GM20431 (cell line): Measurements from ENCODE around the gene GSC2.

Source experiments
- in situ Hi-C: fragments of 300-500 bp; cut with MseI, MboI; formaldehyde crosslinking; loops from one replicate; pipeline ENCODE4 v1.15.0; 2020; ENCODE audit warnings: low sequenced_read_pairs; ENCODE audit not compliant: unreplicated experiment

The GSC2 gene

DNA sequence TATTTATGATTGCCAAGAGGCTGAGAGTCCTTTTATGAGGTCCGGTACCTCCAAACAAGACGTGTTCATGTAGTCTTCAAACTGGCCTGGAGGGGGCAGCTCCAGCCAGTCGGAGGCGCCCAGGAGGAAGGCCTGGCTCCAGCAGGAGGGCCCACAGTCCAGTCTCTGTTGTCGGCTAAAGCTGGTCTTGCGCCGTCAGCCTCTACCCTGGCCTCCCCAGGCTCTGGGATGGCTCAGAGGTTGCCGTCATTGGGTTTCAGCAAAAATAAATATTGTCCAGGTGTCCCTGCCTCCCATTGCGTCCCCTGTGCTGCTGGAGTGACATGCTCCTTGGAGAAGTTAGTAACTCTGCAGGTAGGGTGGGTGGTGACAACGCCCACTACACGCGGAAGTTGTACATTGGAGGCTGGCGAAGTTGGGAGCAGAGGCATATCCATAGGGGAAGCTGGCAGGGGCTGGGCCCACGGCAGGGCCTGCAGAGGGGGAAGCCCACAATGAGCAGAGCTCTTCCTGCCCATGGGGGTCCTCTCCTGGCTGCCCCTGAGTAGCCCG is 29.5 kb upstream of the GSC2 start:
- in situ Hi-C loops, result loop anchor here (25.0 kb wide), 1 partner anchor 308 kb away; the partner anchor contains the start of genes CDC45 and UFD1

DNA sequence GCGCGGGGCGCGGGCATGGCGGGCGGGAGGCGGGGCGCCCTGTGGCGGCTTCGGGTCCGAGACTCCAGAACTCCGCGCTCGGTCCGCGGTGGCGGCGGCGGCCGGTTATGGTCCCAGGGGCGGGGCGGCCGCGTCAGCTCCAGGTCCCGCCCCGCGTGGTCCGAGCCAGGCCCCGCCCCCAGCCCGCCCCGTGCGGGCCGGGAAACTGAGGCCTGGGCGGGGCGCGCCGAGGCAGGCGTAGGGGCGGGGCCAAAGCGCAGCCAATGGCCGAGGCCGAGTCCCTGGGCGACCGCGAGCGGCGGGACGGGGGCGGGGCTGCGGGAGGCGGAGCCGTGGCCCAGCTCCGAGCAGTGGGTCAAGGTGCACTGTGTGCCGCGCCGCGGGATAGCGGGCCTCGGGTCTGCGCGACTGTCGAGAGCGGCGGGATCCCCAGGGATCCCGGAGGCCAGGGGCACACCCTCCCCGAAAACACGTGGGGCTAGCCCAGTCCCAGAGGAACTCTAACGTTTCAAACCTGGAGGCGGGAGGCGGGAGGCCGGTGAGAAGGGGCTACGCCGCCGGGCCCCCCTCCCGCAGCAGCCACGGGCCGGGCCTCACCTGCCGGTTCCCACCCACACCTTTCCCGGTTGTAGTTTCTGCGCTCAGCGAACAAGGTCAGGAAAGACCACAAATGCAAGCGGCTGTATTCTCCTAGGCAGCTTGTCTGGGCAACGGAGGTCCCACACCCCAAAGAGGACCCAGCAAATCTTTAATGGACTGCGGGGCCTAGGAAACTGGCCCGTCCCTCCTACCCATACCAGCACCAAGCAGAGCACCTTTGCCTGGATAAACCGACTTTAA is 28.8 kb upstream of the GSC2 start, which contains the start of gene SLC25A1:
Gene SLC25A1 (minus strand): TSS at position 80 of the 840 bp plus-strand sequence. CDS start 63 bp downstream, at position 17.
- in situ Hi-C loops, result loop anchor here (25.0 kb wide), 1 partner anchor 308 kb away; the partner anchor contains the start of genes CDC45 and UFD1

DNA sequence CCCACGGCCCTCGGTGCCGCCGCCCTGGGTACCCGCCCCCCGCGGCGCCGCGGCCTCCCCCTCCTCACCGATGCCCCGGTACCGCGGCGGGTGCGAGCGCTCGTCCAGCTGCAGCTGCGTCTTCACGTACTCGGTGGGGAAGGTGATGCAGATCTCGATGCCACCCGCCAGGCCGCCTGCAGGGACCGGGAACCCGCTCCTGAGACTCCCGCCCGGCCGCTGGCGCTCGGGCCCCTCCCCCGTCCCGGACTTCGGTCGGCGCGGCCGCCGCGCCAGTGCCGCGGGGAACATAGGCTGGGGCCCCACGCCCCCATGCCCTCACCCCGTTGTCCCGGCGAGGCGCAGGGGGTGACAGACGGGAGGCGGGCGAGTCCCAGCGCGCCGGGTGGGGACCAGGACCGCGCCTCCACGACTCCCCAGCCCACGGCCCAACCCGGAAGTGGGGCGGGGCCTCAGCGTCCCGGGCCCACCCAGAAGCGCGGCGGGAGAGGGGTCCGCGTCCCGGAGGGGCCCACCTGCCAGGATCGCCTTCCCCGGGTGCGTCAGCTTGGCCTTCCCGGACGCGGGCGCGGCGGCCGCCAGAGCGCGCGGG is 28.1 kb upstream of the GSC2 start:
- in situ Hi-C loops, result loop anchor here (25.0 kb wide), 1 partner anchor 309 kb away; the partner anchor contains the start of genes CDC45 and UFD1

DNA sequence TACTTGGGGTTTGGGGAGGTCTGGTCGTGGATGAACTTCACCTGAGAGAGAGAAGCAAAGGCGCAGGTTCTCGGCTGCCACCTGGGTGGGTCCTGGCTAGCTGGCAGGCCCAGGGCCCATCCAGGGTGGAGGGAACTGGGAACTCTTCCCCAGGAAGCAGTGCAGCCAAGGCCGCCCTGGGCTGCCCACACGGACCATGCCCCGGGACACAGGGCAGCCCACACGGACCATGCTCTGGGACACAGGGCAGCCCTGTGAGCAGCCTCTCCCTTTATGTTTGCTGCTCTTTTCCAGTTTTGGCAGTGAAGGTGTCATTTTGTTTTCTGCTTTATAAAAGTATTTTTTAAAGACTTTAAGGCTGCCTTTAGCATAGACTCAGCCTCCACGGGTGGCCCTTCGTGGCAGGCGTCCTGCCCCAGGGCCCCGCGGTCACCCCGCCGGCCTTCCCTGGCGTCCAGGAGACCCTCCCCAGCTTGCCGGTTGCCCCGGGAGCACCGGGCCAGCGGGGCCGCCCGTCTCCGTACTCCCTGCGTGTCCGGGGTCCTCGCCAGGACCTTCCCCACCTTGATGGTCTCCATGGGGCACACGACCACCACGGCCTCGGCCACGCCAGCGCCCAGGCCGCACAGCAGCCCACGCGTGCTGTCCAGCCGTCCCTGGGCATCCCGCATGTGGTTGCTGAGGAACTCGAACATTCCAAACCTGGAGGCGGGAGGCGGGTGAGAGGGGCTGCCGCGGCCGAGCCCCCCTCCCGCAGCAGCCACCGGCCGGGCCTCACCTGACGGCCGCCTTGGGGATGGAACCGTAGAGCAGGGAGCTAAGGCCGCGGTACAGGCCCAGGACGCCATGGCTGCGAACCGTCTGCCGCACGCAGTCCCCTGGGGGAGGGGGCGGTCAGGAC is 27.3 kb upstream of the GSC2 start:
- in situ Hi-C loops, result loop anchor here (25.0 kb wide), 1 partner anchor 310 kb away; the partner anchor contains the start of genes CDC45 and UFD1

DNA sequence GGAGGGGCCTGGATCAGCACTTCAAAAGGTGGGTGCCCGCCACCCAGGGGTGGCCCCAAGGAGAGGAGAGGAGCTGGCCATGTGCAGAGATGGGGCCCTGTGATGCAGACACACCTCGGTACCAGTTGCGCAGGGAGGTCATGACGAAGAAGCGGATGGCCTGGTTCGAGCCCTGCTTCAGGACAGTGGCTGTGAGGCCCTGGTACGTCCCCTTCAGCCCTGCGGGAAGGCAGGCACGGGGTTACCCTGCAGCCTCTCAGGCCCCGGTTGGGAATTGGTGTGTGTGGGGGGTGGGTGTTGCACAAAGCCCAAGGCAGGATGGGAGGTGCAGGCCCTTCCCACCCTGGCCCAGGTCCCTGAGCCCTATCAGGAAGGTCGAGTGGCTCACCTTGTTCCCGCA is 26.6 kb upstream of the GSC2 start:
- in situ Hi-C loops, result loop anchor here (25.0 kb wide), 1 partner anchor 311 kb away; the partner anchor contains the start of genes CDC45 and UFD1

DNA sequence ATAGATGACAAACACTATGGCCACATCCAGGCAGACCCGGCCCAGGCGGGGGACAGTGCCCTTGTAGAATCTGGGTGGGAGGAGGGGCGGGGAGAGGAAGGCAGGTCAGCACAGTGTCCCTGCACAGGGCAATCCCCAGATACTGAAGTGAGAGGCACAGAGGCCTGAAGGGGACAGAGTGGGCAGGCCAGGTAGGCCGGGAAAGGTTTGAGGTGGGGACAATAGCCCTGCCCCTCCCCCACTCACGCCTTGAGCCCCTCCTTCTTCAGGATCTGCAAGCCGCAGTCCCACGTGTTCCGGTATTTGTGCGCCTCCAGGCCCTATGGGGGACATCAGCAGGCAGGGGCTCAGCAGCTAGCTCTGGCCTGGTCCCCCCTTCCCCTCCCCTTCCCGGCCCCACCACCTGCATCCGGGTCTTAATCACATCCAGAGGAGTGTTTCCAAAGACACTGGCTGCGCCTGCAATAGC is 26.1 kb upstream of the GSC2 start:
- in situ Hi-C loops, result loop anchor here (25.0 kb wide), 1 partner anchor 311 kb away; the partner anchor contains the start of genes CDC45 and UFD1

DNA sequence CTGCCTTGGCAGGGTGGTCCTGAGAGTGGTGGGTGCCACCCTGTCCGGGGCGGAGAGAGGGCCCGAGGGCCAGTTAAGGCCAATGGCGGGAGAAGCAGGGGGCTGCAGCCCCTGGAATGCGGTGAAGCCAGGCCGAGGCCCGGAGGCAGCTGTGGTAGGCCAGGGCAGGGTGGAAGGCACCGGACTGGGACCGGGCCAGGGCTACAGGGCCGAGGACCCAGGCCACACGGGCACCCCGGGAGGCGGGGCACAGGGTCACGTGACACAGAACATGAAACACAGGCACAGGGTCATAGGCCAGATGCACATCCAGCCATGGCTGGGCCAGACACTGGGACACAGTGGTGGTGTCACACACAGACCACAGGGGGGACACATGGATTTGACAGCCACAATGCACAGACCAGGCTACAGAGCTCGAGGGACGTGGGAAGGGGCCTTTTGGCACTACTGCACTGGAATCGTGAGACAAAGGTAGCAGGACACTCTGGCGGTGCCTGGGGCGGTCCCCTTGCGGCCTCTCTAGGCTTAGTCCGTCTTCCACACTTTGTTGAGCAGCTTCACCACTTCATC is 25.6 kb upstream of the GSC2 start:
- in situ Hi-C loops, result loop anchor here (25.0 kb wide), 1 partner anchor 312 kb away; the partner anchor contains the start of genes CDC45 and UFD1

DNA sequence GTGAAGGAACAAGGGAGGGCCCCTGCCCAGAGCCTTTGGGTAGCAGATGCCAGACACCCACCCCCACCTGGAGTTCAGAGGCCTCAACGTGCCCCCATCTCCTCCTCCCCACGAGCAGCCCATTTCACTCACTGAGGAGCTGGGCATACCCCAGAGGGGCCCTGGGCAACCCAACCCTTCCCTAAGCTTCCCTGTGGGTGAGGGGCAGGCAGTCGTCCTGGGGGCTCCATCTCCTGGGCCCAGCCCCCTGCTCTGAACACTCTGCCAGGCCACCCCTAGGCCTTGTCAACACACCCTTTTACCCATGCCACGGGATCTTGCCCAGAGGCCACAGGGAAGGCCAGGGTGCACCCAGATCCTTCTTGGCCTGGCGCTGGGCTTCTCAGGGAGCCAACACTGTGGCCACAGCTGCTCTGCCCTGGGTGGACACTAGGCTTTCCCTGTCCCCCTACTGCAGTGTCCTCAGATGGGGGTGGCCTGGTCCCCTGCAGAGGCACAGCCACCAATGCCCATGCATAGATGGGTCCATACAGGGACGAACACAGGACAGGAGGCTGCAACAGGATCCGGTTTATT is 25.0 kb upstream of the GSC2 start:
- in situ Hi-C loops, result loop anchor here (25.0 kb wide), 1 partner anchor 312 kb away; the partner anchor contains the start of genes CDC45 and UFD1

DNA sequence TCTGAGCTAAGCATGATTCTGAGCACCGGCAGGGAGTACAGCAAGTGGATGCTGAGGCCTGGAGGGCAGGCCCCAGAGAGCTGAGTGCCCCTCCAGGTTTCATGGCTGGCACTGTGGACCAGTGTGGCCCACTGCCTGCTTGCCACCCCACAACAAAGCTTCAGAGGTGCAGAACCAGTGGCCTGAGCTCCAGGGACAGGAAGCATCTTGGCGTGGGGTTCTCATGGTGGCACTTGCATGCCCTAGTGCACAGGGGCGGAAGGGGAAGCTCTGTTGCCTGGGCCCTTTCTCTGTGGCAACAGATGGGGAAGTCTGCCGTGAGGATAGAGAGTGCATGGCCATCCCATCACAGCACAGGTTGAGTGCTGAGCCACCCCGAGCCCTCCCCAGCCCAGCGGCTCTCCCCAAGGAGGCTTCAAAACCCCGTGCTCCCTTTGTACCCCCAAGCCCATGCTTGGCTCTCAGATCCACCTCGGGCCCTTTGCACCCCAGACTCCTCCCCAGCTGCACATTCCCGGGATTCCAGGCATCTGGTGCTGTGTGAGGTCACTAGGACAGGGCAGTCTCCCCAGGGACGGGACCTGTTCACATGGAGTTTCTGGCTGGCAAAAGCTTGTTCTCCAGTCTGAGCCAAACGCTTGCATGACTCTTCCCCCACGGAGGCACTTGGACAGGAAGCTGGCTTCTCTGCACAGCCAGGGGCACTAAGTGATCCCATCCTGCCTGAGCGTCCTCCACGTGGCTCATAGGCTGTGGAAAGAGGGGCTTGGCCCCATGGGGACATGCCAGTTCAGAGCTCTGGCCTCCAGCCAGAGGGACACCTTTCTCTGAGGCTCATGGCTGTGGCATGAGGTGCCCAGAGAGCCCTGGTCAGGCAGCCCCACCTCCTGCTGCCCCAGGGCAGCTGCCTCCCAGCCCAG is 24.3 kb upstream of the GSC2 start:
- in situ Hi-C loops, result loop anchor here (25.0 kb wide), 1 partner anchor 313 kb away; the partner anchor contains the start of genes CDC45 and UFD1

DNA sequence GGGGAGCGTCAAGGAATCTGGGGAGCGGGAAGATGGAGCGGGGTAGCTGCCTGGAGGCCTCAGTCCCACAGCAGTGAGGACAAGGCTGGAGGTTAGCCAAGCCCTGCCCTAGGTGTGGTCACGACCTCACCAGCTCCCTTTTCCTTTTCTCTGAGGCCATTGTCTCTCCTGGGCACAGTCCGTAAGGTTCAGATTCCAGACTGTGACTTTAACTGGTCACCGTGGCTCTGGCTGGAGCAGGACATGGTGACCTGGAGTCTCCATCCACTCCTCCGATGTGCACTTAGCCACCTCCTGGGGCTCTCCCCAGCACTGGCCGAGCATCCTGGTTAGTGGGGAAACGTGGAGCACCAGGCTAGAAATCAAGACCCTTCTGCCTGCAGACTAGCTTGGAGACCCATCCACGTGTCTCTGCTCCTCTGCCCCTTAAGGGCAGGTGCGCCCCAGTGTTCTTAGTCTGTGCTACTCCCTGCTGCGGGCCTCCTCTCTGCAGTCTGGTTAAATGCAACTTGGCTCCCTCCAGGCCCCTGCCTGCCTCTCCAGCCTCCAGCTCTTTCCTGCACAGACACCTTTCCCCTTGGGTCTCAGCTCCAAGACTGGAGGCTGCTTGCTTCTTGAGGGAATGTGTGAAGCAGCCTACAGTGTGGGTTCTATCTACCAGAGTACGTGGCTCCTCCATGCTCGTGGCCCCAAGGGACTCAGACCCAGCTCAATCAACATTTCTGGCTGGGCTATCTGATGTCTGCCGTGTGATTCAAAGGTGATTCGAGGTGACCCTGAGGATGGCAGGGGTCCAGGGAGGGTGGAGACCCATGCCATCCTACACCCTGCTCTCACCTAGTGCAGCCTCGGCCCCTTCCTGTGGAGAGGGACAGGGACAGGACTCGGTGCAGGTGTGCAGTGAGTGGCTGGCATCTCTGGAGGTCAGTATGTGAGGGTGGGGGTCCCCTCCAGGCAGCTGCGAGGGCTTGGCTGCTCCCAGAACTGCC is 23.2 kb upstream of the GSC2 start:
- in situ Hi-C loops, result no loop called here

DNA sequence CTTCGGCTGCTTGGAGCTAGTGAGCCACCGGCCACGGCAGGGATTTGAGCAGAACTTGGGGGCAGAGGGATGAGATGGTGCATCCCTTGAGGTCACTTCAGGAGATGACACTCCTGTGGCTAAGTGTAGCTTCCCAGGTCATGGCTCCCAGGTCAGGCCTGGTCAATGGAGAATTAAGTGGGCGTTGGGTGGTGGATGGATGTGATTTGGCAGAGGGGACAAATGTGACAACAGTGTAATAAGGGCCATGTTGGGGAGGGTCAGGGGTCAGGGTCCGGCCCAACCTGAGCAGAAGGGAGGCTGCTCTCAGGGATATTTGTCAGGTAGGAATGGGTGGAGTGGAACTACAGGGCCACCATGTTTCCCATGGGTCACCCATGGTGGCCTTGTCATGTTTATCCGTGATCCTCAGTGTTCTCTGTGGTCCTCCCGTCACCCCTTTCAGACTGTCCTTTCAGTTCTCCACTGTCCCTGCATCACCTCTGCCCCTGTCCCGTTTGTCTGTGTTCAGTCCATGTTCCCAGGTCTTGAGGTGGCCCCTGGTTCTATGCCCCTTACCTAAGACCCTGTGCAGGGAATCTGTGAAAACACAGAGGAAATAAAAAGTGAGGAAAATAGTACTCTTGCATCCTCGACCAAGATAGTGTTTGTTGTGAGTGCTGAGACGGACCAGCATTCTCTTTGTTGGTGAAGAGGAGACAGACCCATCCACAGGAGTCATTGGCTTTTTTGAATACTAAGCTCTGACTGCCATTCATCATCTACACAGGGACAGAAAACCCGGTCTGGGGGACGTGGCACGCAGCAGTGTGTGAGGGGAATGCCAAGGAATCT is 22.3 kb upstream of the GSC2 start:
- in situ Hi-C loops, result no loop called here

DNA sequence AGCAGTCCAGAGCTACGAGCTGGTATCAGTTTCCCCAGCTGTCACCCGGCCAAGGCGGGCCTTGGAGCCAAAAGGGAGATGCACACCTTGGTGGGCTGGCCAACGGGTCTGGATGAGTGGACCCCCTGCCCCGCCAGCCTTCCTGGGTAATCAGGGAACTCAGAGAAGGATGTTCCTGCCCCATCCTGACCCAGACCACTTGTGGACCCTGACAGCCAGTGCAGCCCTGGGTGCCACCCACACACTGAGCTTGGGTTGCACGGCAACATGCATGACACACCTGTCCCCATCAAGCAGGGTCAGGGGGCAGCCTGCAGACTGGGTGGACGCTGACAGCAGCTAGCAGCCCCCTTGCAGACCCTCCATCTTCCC is 19.8 kb upstream of the GSC2 start:
- in situ Hi-C loops, result no loop called here

DNA sequence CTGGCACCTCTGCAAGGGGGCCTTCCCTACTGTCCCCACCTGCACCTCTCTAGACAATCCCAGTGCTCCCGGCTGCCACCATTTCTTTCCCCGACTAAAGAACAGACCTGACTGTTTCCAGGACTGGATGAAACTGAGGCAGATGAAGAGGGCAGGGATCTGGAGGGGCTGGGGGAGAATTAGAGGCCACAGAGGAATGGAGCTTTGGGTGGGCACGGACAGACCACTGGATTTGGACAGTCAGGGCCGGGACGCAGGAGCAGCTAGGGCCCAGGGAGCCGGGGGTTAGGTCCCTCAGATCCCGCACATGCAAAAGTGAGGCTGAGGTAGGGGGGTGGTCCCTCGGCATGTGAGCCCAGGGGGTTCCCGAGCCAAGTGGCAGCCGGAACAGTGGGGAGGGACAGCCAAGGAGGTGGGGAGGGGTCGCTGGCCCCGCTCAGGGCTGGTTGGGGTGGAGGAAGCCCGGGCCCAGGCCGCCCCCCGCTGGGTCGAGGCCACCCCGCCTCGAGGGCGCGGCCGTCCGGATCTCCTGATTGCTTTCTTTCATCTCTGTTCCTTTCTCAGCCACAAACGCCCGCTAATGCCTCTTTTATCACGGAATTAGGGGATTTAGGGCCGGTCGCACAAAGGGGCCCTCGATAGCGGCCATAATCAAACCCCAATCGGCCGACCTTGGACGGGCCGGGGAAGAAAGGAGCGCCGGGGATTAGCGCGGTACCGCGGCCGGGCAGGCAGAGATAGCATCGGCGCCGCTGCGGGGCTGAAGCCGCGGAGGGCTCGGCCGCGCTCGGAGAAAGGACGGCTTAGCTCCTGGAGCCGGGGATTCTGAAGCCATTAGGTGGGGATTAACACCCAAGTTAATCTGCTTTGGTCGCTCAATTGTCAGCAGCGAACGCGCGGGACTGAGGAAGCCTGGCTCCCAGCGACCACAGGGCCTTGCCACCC is 19.2 kb upstream of the GSC2 start:
- in situ Hi-C loops, result no loop called here

DNA sequence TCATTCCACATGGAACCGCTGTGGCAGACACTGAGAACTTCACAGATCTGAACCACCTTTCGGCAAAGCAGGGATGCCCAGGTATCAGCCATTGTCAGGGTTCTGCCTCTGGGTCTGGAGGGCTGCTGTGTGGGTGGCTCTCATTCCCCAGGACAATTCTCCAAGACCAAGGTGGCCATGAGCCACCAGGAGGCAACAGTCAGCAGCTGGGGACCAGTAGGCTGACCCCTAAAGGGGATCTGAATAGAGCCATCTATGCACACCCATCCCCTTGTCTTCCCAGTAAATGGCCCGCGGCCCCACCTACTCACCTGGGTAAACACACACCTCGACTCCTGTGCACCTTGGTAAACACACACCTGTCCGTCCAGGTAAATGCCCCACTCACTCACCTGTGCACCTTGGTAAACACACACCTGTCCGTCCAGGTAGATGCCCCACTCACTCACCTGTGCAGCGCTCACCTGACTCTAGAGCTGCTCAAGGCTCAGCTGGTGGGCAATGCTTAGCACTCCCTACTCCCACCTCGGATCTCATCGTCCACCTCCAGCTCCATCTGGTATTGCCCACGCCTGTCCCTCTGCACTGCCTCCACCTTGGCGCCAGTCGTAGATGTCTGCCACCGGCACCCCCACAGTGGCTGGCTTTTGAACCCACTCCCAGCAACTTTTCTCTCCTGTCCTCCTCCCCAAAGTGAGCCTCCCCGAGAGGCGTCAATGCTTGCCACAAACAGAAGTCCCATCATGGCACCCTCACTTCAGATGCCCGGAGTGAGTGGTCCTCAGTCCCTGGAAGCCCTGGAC is 18.2 kb upstream of the GSC2 start:
- in situ Hi-C loops, result no loop called here
